ENCODE data around the gene CDS2.

Gene CDS2

DNA sequence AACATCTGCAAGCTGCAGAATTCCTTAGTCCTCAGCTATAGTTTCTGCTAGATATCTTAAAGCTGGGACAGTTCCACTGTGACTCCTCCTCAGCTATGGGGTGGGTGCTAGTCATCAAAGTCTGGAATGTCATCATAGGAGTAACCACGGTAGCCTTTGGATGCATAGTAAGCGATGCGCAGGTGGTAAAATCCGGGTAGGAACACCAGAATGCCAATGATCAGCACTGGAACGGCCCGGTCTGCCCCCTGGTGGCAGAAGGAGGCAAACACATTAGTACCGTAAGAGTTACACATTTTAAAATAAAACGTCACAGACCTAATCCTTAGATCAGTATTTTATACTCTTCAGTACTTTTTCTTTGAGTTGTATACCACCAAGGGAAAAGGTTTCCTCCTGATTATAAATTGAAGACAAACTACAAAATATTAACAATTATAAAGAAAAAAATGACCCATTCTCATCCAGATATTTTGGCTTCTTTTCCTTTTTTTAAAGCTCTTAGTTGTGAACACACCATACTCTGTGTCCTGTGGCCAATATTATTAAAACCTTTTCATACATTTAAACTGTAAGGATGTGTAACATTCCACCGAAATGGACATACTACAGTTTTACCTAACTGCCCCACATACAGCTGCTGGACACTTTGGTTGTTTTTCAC is 26.0 kb upstream of the CDS2 start:
- no peaks in the 10 kb centered on the region for H3K27me3 Mint-ChIP-seq (ENCODE audit: low read depth)
- peaks cover 44% of the 10 kb centered on the region for H3K36me3 Mint-ChIP-seq (ENCODE audit: low read depth)
- no peaks in the 10 kb centered on the region for H3K9me3 Mint-ChIP-seq
- H3K4me1 Mint-ChIP-seq (ENCODE audit: low read depth), result peaks cover 6% of the 10 kb centered on the region
- no peak overlapping the region for H3K4me3 Mint-ChIP-seq
- no peak overlapping the region for H3K27ac Mint-ChIP-seq

- Mint-ChIP-seq H3K9me3 (no peaks in the 10 kb centered on the region), H3K27me3 (ENCODE audit: low read depth) (no peaks in the 10 kb centered on the region), H3K27ac (no peak overlapping the region), H3K4me3 (no peak overlapping the region), H3K4me1 (ENCODE audit: low read depth) (peaks cover 6% of the 10 kb centered on the region), H3K36me3 (ENCODE audit: low read depth) (peaks cover 41% of the 10 kb centered on the region)
Observed at GRCh38 chr20:5104479-5104878, 22.3 kb upstream of the CDS2 start.

DNA sequence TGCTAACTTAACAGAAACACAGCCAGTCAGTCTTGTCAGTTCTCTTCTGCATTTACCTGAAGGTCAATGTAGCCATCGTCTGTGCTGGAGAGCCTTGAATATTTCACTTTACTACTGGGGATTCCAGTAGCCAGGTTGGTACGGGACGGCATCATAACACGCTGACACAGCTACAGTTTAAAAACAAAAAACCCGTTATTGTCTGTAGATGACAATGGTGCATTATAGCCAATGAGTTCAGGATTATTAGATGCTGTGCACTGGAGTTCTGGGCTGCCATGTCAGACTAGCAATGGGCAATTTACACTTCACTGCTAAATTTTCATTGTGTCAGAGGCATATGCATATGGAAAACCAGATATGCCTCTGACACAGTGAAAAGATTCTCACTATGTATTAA is 17.5 kb upstream of the CDS2 start:
- H3K36me3 Mint-ChIP-seq (ENCODE audit: low read depth), result peaks cover 27% of the 10 kb centered on the region
- H3K27ac Mint-ChIP-seq, result no peak overlapping the region
- no peak overlapping the region for H3K4me3 Mint-ChIP-seq
- H3K9me3 Mint-ChIP-seq, result no peaks in the 10 kb centered on the region
- no peaks in the 10 kb centered on the region for H3K27me3 Mint-ChIP-seq (ENCODE audit: low read depth)
- peaks cover 11% of the 10 kb centered on the region for H3K4me1 Mint-ChIP-seq (ENCODE audit: low read depth)

GRCh38 chr20:5113615-5113986 is 13.2 kb upstream of the CDS2 start:
- peak overlapping the region; percentile 86 for H3K4me3 Mint-ChIP-seq

DNA sequence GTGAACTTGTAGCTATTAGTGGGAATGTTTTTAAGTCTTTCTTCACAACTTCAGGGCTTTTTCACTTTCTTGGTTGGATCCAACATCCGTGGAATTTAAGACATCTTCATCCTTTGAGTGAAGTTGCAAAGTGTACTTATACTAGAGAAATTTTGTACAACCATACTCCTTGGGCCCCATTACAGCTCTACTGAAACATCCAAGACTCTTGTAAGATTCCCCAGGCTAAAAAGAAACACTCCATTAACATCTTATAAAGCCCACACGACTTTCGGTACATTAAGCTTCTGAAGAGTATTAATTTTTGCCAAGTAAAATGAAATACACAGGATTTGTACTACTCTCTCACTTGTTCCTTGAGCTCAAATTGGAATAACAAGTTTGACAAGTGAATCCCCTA is 12.4 kb upstream of the CDS2 start:
- H3K27ac Mint-ChIP-seq, result peak overlapping the region; percentile 60
- no peaks in the 10 kb centered on the region for H3K27me3 Mint-ChIP-seq (ENCODE audit: low read depth)
- peaks cover 53% of the 10 kb centered on the region for H3K36me3 Mint-ChIP-seq (ENCODE audit: low read depth)
- no peaks in the 10 kb centered on the region for H3K9me3 Mint-ChIP-seq
- H3K4me3 Mint-ChIP-seq, result peak overlapping the region; percentile 50
- H3K4me1 Mint-ChIP-seq (ENCODE audit: low read depth), result peaks cover 41% of the 10 kb centered on the region

More at GRCh38 chr20:5113615-5113986, 13.2 kb upstream of the CDS2 start:
- H3K27ac Mint-ChIP-seq, result peak overlapping the region; percentile 81
- no peaks in the 10 kb centered on the region for H3K27me3 Mint-ChIP-seq (ENCODE audit: low read depth)
- peaks cover 41% of the 10 kb centered on the region for H3K4me1 Mint-ChIP-seq (ENCODE audit: low read depth)
- no peaks in the 10 kb centered on the region for H3K9me3 Mint-ChIP-seq
- peaks cover 54% of the 10 kb centered on the region for H3K36me3 Mint-ChIP-seq (ENCODE audit: low read depth)

GRCh38 chr20:5116875-5117274 is 9.9 kb upstream of the CDS2 start:
- Mint-ChIP-seq H3K4me1 (ENCODE audit: low read depth) (peaks cover 52% of the 10 kb centered on the region), H3K36me3 (ENCODE audit: low read depth) (peaks cover 49% of the 10 kb centered on the region), H3K9me3 (no peaks in the 10 kb centered on the region), H3K4me3 (peak overlapping the region; percentile 89), H3K27me3 (ENCODE audit: low read depth) (no peaks in the 10 kb centered on the region), H3K27ac (no peak overlapping the region)

- Mint-ChIP-seq H3K36me3 (ENCODE audit: low read depth) (peaks cover 48% of the 10 kb centered on the region), H3K4me1 (ENCODE audit: low read depth) (peaks cover 51% of the 10 kb centered on the region)
Observed at GRCh38 chr20:5118220-5119142, 8.3 kb upstream of the CDS2 start.

DNA sequence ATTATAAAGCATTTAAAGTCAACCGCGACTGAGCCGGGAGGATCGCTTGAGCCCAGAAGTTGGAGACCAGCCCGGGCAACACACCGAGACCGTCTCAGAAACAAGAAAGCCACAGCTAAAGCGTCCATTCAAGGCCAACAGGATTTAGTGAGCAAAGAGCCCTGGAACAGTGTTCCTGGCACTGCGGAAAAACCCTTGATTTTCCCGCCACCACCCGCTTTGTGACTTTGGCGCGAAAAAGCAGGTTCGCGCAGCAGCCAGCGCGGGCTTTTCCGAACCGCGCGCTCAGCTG is 7.7 kb upstream of the CDS2 start:
- Mint-ChIP-seq H3K27ac (peak overlapping the region; percentile 92), H3K4me1 (ENCODE audit: low read depth) (peaks cover 48% of the 10 kb centered on the region), H3K4me3 (peak overlapping the region; percentile 89), H3K27me3 (ENCODE audit: low read depth) (no peaks in the 10 kb centered on the region), H3K9me3 (no peaks in the 10 kb centered on the region), H3K36me3 (ENCODE audit: low read depth) (peaks cover 44% of the 10 kb centered on the region)

More at GRCh38 chr20:5118220-5119142, 8.3 kb upstream of the CDS2 start:
- H3K27ac Mint-ChIP-seq, result peak overlapping the region; percentile 92
- H3K4me3 Mint-ChIP-seq, result peak overlapping the region; percentile 89
- H3K27me3 Mint-ChIP-seq (ENCODE audit: low read depth), result no peaks in the 10 kb centered on the region
- no peaks in the 10 kb centered on the region for H3K9me3 Mint-ChIP-seq

DNA sequence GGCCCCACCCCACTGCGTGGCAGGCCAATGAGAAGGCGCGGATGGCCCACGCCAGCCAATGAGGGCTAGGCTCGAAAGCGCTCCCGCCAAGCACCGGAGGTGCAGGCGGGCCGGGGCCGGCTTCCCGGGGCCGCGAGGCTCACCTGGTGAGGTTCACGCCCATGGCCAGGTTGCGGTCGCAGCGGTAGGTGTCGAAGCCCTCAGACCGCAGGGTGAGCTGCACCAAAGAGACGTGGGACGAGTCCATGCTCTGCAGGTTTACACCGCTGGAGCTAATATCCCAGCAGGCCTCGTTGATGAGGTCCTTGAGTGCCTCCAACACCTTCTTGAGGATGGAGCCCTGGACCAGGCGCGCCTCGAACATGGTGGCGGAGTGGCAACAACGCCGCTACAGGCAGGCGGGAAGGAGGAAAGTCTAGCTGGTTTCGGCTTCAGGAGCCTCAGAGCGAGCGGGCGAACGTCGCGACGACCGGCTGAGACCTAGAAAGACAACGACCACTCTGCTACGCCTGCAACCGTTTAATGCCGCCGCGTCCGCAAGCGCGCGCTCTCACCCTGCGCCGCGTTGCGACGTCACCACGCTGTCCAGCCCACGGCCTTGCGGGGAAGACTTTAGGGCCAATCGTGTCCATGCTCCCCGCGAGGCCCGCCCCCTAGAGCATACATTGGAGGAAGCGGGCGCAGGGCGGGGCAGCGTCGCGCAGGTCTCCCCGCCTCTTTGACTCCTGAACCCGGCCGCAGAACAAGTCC is 7.2 kb upstream of the CDS2 start, which contains the start of gene PCNA:
Gene PCNA (minus strand): TSS at position 524 of the 750 bp plus-strand sequence. CDS start 160 bp downstream, at position 364.
- H3K4me1 Mint-ChIP-seq (ENCODE audit: low read depth), result peaks cover 48% of the 10 kb centered on the region
- H3K9me3 Mint-ChIP-seq, result no peaks in the 10 kb centered on the region
- H3K36me3 Mint-ChIP-seq (ENCODE audit: low read depth), result peaks cover 39% of the 10 kb centered on the region
- peak within 1 kb of the TSS; percentile 89 for H3K4me3 Mint-ChIP-seq
- no peaks in the 10 kb centered on the region for H3K27me3 Mint-ChIP-seq (ENCODE audit: low read depth)
- H3K27ac Mint-ChIP-seq, result peak within 1 kb of the TSS; percentile 92

GRCh38 chr20:5120185-5120476 is 6.7 kb upstream of the CDS2 start:
- H3K9me3 Mint-ChIP-seq, result no peaks in the 10 kb centered on the region
- peak overlapping the region; percentile 92 for H3K27ac Mint-ChIP-seq
- H3K4me3 Mint-ChIP-seq, result peak overlapping the region; percentile 89
- H3K4me1 Mint-ChIP-seq (ENCODE audit: low read depth), result peaks cover 48% of the 10 kb centered on the region
- H3K36me3 Mint-ChIP-seq (ENCODE audit: low read depth), result peaks cover 34% of the 10 kb centered on the region
- H3K27me3 Mint-ChIP-seq (ENCODE audit: low read depth), result no peaks in the 10 kb centered on the region

DNA sequence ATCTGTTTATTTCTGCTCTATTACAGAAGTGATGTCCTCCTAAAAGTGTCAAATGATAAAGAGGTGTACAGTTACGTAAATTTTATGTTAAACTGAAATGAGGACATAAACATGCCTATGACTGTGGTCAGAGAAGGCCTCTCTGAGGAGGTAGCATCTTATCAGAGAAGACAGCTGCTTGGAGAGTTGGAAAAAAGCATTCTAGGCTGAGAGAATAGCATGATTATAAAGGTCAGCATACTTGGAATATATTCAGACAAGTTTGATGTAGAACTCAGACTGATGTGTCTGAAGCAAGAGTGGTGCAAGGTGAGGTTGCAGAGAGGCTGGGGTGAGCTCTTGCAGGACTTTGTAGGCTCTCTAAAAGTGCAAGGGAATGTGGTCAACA is 3.9 kb upstream of the CDS2 start:
- no peaks in the 10 kb centered on the region for H3K9me3 Mint-ChIP-seq
- H3K4me3 Mint-ChIP-seq, result no peak overlapping the region
- H3K27me3 Mint-ChIP-seq (ENCODE audit: low read depth), result no peaks in the 10 kb centered on the region
- peaks cover 15% of the 10 kb centered on the region for H3K36me3 Mint-ChIP-seq (ENCODE audit: low read depth)
- H3K4me1 Mint-ChIP-seq (ENCODE audit: low read depth), result peaks cover 42% of the 10 kb centered on the region
- no peak overlapping the region for H3K27ac Mint-ChIP-seq

- H3K9me3 Mint-ChIP-seq, result no peaks in the 10 kb centered on the region
- no peaks in the 10 kb centered on the region for H3K27me3 Mint-ChIP-seq (ENCODE audit: low read depth)
- peak overlapping the region; percentile 97 for H3K27ac Mint-ChIP-seq
- peaks cover 42% of the 10 kb centered on the region for H3K4me1 Mint-ChIP-seq (ENCODE audit: low read depth)
- H3K4me3 Mint-ChIP-seq, result peak overlapping the region; percentile 98
- H3K36me3 Mint-ChIP-seq (ENCODE audit: low read depth), result peaks cover 6% of the 10 kb centered on the region
Observed at GRCh38 chr20:5127204-5127858, 523 bp downstream of the CDS2 start.

GRCh38 chr20:5127859-5128424 is 1.1 kb downstream of the CDS2 start:
- peak overlapping the region; percentile 98 for H3K4me3 Mint-ChIP-seq
- peaks cover 6% of the 10 kb centered on the region for H3K36me3 Mint-ChIP-seq (ENCODE audit: low read depth)
- peak overlapping the region; percentile 97 for H3K27ac Mint-ChIP-seq
- no peaks in the 10 kb centered on the region for H3K9me3 Mint-ChIP-seq
- no peaks in the 10 kb centered on the region for H3K27me3 Mint-ChIP-seq (ENCODE audit: low read depth)
- peaks cover 37% of the 10 kb centered on the region for H3K4me1 Mint-ChIP-seq (ENCODE audit: low read depth)

DNA sequence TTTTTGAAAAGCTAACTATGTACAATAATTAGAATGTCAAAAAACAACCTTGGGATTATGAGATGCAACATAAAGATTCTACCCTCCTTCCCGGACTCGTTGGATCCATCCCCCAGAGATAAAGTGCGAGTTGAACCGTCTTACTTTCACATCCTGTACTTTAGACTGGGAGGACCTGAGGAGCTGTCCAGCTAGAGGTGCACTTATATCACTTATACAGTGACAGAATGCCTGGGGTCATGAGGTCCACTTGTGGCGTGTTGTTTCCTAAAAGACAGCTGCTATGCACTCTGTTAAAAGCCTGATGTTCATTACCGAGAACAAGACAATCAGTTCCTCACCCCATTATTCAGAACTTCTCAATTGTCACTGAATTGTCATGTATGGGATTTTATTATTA is 2.1 kb downstream of the CDS2 start:
- H3K36me3 Mint-ChIP-seq (ENCODE audit: low read depth), result peaks cover 4% of the 10 kb centered on the region
- H3K27ac Mint-ChIP-seq, result peak overlapping the region; percentile 97
- no peaks in the 10 kb centered on the region for H3K27me3 Mint-ChIP-seq (ENCODE audit: low read depth)
- H3K9me3 Mint-ChIP-seq, result no peaks in the 10 kb centered on the region
- H3K4me3 Mint-ChIP-seq, result peak overlapping the region; percentile 98
- peaks cover 37% of the 10 kb centered on the region for H3K4me1 Mint-ChIP-seq (ENCODE audit: low read depth)
